ENCODE measurements around the gene HCFC1R1.

The HCFC1R1 gene

DNA sequence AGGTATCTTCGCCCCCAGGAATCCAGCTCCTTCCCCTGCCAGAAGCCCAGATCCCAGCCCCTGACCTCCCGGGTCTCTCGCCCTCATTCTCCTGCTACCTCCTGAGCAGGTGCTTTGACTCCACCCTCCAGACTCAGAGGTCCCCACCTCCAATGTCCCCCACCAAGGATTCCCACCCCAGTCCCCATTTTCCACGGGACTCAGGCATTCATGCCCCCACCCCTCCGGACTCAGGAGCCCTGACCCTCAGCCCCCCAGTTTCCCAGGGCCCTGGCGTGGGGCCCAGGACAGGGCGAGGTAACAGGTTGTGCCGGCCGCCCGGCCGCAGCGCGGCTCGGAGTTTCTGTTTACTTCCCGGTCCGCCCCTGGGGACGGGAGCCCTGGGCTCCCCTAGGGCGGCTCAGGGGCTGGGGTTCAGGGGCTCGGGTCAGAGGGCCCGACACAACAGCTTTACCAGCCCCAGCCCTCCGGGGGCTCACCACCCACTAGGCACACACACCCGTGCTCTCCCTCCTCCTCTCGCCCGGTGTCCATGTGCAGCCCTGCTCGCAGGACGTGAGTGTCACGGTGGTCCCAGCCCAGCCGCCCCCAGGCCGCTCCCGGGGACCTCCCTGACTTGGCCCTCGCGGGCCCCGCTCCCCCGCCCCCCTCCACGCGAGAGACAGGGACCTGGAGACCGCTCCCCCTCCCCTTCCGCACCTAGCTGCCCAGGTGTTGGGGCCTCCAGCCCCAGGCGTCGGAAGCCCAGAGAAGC, 12.4 kb upstream of the HCFC1R1 start:
- DNase-seq (ENCODE audit: low read depth in 1 of 2, low spot score in 1 of 2) = no peak

DNA sequence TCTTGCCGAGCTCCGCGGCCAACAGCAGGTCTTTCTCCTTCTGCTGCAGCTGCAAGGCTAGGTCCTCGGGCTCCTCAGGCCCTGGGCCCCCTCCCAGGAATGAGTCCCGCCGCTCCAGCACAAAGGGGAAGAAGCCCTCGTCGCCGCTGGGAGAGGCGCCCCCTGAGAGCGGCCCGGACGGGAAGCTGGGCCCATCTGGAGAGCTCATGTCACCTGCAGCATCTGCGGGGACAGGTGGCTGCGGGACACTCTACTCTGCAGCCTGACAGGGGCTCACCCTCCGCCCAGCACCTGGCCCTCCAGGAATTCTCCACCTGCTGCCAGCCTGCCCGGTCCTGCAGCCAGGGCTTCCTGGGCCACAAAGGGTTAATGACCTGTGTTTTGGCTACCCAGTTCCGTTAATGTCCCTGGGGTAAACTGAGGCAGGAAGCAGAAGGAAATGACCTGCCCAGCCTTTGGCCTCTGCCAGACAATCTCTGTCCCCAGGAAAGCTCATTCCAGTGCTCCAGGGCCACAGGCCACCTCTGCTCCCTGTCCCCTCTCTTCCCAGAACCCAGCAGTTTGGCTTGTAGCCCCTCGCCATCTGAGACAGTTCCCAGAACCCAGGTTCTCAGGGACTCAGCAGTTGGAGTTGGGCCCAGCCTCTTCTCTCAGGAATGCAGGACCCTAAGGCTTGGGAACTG, 11.7 kb upstream of the HCFC1R1 start:
- DNase-seq (ENCODE audit: low read depth in 1 of 2, low spot score in 1 of 2) = no peak

DNA sequence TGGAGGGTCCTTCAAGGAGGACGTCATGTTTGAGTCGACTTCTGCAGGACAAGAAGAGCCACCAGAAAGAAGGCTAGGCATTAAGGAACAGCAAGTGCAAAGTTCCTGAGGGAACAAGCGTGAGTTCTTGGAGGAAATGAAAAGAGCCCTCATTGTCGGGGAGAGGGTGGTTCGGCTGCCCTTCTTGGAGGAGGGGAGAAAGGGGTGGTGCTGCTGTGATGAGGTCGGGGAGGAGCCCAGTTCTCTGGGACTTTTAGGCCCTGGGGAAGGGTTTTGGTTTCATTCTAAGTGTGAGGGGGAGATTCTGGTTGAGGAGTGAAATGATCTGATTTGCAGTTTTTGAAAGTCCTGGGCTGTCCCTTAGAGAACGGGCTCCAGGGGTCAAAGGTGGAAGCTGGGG, 8.9 kb upstream of the HCFC1R1 start:
- DNase-seq (ENCODE audit: low read depth in 1 of 2, low spot score in 1 of 2) = no peak

DNA sequence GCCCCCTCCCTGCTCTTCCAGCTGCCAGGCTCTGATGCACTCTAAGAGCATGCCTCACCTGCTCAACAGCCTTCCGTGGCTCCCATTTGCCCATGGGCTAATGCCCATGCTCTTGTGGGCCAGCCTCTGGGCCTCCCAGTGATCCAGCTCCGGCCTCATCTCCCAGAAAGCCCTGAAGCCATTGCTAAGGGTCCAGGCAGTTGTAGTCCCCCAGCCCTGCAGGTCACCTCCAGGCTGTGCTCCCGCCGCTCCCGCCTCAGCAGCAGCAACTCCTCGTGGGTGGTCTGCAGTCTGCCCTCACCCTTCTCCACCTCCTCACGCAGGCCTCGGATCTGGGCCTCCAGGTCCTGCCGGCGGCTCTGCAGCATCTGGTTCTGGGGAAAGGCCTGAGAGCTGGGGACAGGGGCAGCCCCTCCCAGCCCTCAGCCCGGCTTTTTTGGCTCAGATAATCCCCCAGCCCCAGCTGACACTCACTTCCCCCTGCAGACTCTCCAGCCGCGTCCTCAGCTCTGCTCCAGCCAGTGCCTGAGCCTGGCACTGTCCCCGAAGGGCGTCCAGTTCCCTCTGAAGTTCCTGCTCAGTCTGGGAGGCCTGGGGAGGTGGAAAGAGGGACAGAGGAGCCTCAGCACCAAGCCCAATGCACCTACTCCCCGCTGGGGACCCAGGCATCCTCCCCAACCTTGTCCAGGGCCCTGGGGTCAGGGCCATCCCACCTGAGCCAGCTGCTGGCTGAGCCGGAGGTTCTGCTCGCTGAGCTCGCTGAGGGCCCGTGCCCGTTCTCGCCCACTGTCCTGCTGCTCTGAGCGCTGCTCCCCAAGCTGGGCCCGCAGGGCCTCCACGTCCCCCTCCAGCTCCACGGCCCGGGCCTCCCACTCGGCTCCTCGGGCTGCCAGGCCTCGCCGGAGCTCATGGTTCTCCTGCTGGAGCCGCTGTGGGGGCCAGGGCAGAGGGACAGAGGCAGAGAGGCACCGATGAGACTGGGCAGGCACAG, 6.8 kb upstream of the HCFC1R1 start:
- no peak for DNase-seq (ENCODE audit: low read depth in 1 of 2, low spot score in 1 of 2)

DNA sequence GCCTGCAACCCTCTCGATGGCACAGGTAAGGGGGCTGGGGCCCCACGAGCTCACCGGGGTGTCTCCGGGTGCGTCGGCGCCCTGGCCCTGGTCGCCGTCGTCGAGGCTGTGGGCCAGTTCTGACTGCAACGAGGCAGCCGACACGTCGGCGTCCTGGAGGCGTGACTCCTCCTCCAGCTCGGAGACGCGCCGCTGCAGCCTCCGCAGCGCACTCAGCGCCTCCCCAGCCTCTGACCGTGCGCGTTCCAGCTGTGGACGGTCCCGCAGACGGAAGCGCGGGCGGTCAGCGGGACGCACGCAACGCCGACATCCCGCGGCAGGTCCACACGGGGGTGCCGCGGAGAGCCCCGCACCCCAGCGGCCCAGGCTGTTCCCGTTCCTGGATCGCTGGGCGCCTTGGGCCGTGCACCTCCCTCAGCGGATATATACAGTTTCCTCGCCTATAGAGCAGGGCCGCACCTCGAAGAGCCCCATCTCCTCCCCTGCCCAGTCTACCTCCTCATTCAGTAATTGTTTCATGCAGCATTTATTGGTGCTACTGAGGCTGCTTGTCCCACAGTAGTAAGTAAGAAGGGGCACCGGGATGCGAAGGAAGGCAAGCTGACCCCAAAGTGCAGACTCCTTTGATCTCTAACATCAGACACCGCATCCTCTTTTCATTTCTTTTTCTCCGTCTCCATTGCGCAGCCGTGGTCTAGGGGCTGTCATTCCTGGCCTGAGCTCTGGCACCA, 5.9 kb upstream of the HCFC1R1 start:
- peak in 1 of 2 donors; percentile 8 for DNase-seq (ENCODE audit: low read depth in 1 of 2, low spot score in 1 of 2)

DNA sequence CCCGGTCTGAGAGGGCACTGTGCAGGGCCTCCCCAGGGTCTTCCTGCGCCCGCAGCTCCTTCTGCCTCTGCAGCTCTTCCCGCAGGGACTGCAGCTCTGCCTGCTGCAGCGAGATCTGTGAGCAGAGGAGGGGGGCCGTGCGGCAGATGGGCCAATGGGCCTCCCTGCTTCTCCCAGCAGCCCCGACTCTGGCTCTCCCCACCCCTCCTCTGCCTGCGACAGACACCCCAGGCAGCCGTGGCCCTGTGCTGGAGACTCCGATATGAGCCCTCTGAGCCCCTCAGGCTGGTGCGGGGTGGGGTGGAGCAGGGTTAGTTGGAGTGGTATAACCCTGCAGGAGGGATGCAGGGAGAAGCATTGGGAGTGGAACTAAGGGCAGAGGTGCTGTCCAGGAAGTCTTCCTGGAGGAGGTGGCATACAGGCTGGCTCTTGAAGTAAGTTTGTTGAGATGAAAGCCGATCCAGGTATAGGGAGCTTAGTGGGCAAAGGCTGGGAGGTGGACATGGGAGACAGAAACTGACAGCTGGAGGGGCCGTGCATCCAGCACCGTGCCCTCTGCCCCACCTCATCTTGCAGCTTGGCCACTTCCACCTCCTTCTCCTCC, 5.1 kb upstream of the HCFC1R1 start:
- no peak for DNase-seq (ENCODE audit: low read depth in 1 of 2, low spot score in 1 of 2)

DNA sequence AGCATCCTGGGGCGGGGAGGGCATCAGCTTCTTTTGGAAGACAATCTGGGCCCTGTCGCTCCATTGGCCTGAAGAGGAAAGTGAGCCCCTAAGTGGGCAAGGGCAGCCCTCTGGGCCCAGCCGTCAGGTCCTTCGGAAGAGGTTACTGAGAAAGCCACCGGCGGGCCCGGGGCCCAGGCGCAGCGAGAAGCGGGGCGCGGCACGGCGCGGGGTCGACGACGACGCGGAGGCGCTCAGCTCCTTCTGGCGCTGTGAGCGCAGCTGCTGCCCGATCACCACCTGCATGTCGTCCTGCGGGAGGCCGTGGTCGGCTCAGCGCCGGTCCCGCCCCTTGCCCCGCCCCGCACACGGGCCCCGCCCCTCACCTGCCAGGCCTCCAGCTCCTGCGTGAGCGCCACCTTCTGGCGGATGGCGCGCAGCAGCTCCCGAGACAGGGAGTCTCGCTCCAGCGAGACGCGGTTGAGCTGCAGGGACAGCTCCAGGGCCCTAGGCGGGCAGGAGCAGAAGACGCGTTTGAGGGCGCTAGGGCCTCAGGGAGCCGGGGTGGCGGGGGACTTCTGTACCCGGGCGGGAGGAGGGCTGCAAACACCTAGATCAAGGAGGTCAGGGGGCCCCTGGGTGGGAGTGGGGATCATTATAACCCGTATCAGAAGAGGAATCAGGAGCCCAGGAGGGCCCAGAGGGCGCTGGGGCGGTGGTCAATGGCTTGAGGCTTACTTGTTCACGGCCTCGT, 4.4 kb upstream of the HCFC1R1 start:
- DNase-seq (ENCODE audit: low read depth in 1 of 2, low spot score in 1 of 2) = peak; percentile 78 to 81

DNA sequence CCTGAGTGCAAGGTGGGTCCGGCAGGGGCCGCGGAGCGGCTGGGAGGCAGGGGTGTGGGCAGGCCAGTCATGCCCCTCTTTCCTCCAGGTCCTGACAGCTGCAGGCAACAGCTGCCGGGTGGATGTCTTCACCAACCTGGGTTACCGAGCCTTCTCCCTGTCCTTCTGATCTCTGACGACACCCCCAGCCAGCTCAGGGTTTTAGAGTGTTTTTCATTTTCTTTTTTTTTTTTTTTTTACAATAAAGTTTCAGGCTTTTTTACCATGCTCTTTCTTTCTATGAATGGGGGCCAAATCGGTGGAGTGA, 3.7 kb upstream of the HCFC1R1 start:
- DNase-seq (ENCODE audit: low read depth in 1 of 2, low spot score in 1 of 2) = no peak

DNA sequence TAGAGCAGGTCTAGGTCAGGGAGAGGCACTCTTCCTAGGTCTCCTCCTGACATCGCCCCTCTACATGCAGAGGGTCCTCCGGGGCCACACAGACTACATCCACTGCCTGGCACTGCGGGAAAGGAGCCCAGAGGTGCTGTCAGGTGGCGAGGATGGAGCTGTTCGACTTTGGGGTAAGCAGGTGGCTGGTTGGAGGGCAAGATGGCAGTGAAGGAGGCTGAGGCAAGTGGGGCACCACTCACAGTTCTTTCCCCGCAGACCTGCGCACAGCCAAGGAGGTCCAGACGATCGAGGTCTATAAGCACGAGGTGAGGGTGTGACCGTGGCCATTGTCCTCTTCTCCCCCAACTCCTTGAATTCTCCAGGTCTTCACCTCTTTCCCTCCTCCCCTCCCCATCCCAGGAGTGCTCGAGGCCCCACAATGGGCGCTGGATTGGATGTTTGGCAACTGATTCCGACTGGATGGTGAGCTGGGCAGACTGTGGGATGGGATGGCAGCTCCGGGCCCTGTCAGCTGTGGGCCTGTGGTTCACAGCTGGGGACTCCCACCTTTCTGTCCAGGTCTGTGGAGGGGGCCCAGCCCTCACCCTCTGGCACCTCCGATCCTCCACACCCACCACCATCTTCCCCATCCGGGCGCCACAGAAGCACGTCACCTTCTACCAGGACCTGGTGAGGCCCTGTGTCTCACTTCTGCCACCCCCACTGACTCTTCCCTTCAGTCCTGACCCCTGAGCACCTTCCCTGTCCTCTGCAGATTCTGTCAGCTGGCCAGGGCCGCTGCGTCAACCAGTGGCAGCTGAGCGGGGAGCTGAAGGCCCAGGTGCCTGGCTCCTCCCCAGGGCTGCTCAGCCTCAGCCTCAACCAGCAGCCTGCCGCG, 3.1 kb upstream of the HCFC1R1 start:
- DNase-seq (ENCODE audit: low read depth in 1 of 2, low spot score in 1 of 2) = no peak

DNA sequence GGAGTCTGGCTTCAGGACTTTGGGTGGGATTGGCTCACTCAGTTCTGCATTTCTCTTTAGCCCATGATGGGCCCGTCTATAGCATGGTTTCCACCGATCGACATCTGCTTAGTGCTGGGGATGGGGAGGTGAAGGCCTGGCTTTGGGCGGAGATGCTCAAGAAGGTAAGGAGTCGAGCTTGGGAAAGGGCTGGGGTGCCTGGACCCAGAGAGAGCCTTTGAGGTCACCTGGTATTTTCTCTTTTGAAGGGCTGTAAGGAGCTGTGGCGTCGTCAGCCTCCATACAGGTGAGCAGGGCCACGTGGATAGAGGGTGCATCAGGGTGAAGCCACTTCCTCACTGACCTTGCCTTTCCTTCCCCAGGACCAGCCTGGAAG, 2.2 kb upstream of the HCFC1R1 start:
- DNase-seq (ENCODE audit: low read depth in 1 of 2, low spot score in 1 of 2) = no peak

DNA sequence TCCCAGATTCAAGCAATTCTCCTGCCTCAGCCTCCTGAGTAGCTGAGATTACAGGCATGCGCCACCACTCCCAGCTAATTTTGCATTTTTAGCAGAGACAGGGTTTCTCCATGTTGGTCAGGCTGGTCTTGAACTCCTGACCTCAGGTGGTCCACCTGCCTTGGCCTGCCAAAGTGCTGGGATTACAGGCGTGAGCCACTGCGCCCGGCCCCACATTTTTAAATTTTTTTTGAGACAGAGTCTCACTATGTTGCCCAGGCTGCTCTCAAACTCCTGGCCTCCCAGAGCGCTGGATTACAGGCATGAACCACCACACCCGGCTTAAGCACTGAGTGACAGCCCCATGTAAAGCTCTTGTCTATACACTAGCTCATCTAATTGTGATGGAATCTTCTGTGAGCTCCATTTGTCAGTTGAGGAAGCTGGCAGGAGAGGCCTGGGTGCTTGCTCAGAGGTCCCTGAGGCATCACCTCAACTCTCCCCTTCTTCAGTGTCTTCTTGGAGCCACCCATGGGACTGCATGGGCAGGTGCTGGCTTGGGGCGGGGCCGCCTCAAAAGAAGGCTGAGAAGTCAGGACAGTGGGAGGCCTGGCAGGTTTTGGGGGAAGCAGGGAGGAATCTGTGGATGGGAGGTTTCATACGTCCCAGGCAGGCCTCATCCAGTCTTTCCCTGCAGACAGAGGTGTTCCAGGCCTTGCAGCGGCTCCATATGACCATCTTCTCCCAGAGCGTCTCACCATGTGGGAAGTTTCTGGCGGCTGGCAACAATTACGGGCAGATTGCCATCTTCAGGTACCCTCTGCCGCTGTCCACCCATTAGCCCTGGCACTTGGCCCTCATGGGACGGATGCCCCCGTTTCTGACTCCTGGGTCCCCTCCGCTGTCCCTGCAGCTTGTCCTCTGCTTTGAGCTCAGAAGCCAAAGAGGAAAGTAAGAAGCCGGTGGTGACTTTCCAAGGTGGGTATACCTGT, 1.6 kb upstream of the HCFC1R1 start:
- DNase-seq (ENCODE audit: low read depth in 1 of 2, low spot score in 1 of 2) = no peak

DNA sequence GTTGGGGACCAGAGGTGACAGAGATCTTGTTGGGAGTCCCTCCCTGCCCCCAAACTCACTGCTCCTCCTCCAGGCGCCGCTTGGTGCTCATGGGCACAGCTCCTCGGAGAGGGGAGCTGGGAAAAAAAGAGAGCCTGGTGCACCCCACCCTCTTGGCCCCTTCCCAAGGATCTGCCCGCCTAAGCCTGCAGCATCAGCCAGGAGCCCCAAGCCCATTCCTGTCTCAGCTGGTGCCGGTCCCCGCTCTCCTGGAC, 400 bp downstream of the HCFC1R1 start:
- DNase-seq (ENCODE audit: low read depth in 1 of 2, low spot score in 1 of 2) = peak in 1 of 2 donors; percentile 5

DNA sequence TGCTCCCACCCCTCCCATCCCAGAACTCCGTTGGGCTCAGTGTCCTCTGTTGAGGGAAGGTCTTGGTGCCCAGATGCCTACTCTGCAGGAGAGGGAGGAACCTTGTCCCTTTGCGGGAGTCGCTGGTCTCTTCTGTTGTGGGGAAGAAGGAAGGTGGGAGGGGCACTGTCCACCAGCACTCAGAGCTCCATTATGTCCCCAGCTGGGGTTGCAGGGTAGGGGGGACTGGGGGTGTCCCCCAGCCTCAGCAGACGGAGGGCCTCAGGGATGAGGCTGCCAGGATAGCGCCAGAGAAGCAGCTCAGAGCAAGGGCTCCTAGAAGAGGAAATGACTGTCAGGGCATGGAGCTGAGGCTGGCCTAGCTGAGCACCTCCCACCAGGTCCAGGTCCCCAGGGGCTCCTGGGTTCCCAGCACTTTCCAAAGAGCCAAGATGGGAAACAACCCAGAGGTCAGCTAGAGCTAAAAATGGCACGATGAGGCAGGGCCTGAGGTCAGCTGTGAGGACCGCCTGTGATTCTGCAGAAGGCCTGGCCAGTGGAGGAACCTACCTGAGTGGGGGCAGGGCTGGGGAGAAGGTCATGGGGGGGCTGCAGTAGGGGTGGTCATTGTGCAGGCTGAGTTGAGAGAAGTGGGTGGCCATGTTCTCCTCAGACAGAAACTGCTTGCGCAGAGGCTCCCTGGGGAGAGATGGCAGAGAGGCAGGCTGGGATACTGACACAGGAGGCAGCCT, 893 bp downstream of the HCFC1R1 start:
- no peak for DNase-seq (ENCODE audit: low read depth in 1 of 2, low spot score in 1 of 2)

DNA sequence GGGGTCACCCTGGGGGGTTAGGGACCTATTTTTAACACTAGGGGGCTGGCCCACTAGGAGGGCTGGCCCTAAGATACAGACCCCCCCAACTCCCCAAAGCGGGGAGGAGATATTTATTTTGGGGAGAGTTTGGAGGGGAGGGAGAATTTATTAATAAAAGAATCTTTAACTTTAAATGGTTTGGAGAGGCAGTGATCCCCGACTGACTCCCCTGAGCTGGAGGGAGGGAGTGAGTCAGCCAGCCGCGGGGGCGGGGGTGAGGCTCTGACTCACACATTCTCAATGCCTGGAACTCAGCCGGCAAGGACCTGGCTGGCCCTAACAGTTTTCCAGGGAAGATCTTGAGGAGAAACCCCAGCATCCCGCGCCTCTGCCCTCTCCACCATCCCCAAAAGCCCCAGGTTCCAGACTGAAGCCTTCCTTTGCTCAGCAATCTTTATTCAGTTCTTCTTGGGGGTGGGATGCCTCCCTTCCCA, 1.5 kb downstream of the HCFC1R1 start:
- DNase-seq (ENCODE audit: low read depth in 1 of 2, low spot score in 1 of 2) = peak; percentile 82 to 84

DNA sequence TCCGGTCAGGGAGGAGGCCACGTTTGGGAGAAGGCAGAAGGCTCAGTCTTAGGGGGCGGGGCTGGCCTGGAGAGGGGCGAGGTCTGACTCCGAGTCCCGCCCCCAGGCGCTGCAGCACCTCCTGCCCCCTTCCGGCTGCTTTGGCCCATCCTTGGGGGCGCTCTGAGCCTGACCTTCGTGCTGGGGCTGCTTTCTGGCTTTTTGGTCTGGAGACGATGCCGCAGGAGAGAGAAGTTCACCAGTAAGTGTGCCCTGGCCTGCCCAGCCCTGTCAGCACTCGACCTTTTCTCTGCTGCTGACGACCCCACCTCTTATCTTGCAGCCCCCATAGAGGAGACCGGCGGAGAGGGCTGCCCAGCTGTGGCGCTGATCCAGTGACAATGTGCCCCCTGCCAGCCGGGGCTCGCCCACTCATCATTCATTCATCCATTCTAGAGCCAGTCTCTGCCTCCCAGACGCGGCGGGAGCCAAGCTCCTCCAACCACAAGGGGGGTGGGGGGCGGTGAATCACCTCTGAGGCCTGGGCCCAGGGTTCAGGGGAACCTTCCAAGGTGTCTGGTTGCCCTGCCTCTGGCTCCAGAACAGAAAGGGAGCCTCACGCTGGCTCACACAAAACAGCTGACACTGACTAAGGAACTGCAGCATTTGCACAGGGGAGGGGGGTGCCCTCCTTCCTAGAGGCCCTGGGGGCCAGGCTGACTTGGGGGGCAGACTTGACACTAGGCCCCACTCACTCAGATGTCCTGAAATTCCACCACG, 2.1 kb downstream of the HCFC1R1 start:
- DNase-seq (ENCODE audit: low read depth in 1 of 2, low spot score in 1 of 2) = peak in 1 of 2 donors; percentile 84

DNA sequence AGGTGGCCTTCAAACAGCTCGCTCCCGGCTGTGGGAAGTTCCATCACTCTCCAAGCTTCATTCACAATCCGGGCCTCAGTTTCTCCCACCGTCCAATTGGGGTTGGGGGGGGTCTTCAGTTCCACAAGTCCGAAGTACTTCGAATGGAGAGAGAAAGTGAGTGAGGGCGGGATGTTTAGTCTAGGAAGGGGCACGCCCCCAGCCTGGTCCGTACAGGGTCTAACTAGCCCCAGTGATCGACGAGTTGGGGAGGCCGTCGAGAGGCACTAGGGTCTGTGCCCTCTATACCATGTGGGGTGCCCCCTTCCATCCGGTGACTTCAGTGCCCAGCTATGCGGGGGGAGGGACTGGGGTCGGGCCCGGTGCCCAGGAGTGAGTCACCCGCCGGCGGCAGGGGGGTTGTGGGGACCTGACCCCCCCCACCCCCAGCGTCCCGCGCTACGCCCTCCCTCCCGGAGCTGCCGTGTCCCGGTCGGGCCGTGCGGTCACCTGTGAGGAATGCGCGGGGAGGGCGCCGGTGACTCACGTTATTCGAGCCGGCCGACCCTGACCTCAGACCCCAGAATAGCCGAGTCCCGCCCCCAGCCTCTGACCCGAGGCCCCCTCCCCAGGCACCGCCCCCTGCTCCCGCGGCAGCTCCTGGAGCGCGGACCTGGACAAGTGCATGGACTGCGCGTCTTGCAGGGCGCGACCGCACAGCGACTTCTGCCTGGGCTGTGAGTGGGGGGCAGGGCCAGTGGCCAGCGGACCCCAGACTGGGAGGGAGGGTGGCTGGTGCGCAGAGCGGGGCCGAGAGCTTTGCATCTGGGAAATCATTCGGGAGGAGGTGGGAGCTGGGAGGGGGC, 2.9 kb downstream of the HCFC1R1 start:
- DNase-seq (ENCODE audit: low read depth in 1 of 2, low spot score in 1 of 2) = peak in 1 of 2 donors; percentile 23
